HEK293T (cell line): Measurements from ENCODE around the gene LENG8.

Source experiments
- ARNT ChIP-seq: fragments of 450-650 bp; IDR thresholded peaks from 2 replicates; pipeline ENCODE4 v1.6.1; 2017; ENCODE audit warnings: mild to moderate bottlenecking
- BHLHE40 ChIP-seq: fragments of 450-650 bp; IDR thresholded peaks from 2 replicates; pipeline ENCODE4 v1.6.1; 2016; ENCODE audit warnings: mild to moderate bottlenecking, moderate library complexity, borderline replicate concordance
- CTBP1 ChIP-seq: fragments of 450-650 bp; IDR thresholded peaks from 2 replicates; pipeline ENCODE4 v1.6.1; 2016; ENCODE audit warnings: borderline replicate concordance
- ELF4 ChIP-seq: fragments of 450-650 bp; IDR thresholded peaks from 2 replicates; pipeline ENCODE4 v1.6.1; 2017; ENCODE audit warnings: antibody characterized with exemption
- FOXM1 ChIP-seq: fragments of 450-650 bp; IDR thresholded peaks from 2 replicates; pipeline ENCODE4 v1.6.1; 2017; ENCODE audit warnings: mild to moderate bottlenecking, borderline replicate concordance
- HDGF ChIP-seq: fragments of 450-650 bp; IDR thresholded peaks from 2 replicates; pipeline ENCODE4 v1.6.1; 2017; ENCODE audit warnings: antibody characterized with exemption, borderline replicate concordance
- LEF1 ChIP-seq: fragments of 450-650 bp; IDR thresholded peaks from 2 replicates; pipeline ENCODE4 v1.6.1; 2017; ENCODE audit warnings: mild to moderate bottlenecking, borderline replicate concordance
- SP1 ChIP-seq: fragments of 450-650 bp; IDR thresholded peaks from 2 replicates; pipeline ENCODE4 v1.6.1; 2017
- SUZ12 ChIP-seq: fragments of 450-650 bp; IDR thresholded peaks from 2 replicates; pipeline ENCODE4 v1.6.1; 2016; ENCODE audit warnings: mild to moderate bottlenecking
- TARDBP ChIP-seq: fragments of 450-650 bp; IDR thresholded peaks from 2 replicates; pipeline ENCODE4 v1.6.1; 2016

GRCh38 chr19:54464630-54465425, 15.8 kb downstream of the LENG8 start:
- TF ChIP-seq FOXM1: no peak
- no peak for TF ChIP-seq LEF1
- no peak for TF ChIP-seq TARDBP
- no peak for TF ChIP-seq CTBP1
- no peak for TF ChIP-seq SP1
- TF ChIP-seq HDGF: no peak
- no peak for TF ChIP-seq ELF4
- TF ChIP-seq SUZ12: no peak
- no peak for TF ChIP-seq ARNT
- no peak for TF ChIP-seq BHLHE40
